ENCODE results near the gene CERS3. TPM values are rescaled to one million over a fixed set of nuclear protein-coding genes. Genes with fewer than 3 reads are reported as not detected.

CERS3 gene
- total RNA-seq, 4 donors from 2014 or later: 0.11 TPM; not detected in 3

- DNase-seq (ENCODE audit: extremely low spot score): no peak
- no peak overlapping the region for H3K27ac ChIP-seq (replicated peaks in 1 of 4)
- H3K27me3 ChIP-seq: no peaks in the 10 kb centered on the region
- no peaks in the 10 kb centered on the region for H3K36me3 ChIP-seq
- intact Hi-C loops (cut with DNase I): no loop called here
- no peak overlapping the region for H3K4me3 ChIP-seq
- no peak for TF ChIP-seq POLR2AphosphoS5 (IDR thresholded peaks at IDR 0.05)
- no peak for TF ChIP-seq POLR2A (IDR thresholded peaks at IDR 0.05; ENCODE audit: low read depth)
- TF ChIP-seq, protein P1, sequence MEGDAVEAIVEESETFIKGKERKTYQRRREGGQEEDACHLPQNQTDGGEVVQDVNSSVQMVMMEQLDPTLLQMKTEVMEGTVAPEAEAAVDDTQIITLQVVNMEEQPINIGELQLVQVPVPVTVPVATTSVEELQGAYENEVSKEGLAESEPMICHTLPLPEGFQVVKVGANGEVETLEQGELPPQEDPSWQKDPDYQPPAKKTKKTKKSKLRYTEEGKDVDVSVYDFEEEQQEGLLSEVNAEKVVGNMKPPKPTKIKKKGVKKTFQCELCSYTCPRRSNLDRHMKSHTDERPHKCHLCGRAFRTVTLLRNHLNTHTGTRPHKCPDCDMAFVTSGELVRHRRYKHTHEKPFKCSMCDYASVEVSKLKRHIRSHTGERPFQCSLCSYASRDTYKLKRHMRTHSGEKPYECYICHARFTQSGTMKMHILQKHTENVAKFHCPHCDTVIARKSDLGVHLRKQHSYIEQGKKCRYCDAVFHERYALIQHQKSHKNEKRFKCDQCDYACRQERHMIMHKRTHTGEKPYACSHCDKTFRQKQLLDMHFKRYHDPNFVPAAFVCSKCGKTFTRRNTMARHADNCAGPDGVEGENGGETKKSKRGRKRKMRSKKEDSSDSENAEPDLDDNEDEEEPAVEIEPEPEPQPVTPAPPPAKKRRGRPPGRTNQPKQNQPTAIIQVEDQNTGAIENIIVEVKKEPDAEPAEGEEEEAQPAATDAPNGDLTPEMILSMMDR (IDR thresholded peaks at IDR 0.05): no peak
- TF ChIP-seq EP300 (IDR thresholded peaks at IDR 0.05): no peak
- no peaks in the 10 kb centered on the region for H3K9me3 ChIP-seq
- H3K4me1 ChIP-seq: no peaks in the 10 kb centered on the region
Observed at GRCh38 chr15:100560323-100560722, 31.6 kb upstream of the CERS3 start.

GRCh38 chr15:100559330-100559729 lies 30.6 kb upstream of the CERS3 start:
- intact Hi-C loops (cut with DNase I): no loop called here
- DNase-seq (ENCODE audit: extremely low spot score): no peak
- Histone ChIP-seq H3K27me3 (no peaks in the 10 kb centered on the region), H3K9me3 (no peaks in the 10 kb centered on the region), H3K36me3 (no peaks in the 10 kb centered on the region), H3K4me3 (no peak overlapping the region), H3K4me1 (no peaks in the 10 kb centered on the region), H3K27ac (replicated peaks in 1 of 4) (no peak overlapping the region)
- TF ChIP-seq EP300 (IDR thresholded peaks at IDR 0.05) (no peak), POLR2AphosphoS5 (IDR thresholded peaks at IDR 0.05) (peak in 1 of 2 donors; percentile 18)
- WGBS: 90% methylated on average over 2 of the region's 2 CpGs

DNA sequence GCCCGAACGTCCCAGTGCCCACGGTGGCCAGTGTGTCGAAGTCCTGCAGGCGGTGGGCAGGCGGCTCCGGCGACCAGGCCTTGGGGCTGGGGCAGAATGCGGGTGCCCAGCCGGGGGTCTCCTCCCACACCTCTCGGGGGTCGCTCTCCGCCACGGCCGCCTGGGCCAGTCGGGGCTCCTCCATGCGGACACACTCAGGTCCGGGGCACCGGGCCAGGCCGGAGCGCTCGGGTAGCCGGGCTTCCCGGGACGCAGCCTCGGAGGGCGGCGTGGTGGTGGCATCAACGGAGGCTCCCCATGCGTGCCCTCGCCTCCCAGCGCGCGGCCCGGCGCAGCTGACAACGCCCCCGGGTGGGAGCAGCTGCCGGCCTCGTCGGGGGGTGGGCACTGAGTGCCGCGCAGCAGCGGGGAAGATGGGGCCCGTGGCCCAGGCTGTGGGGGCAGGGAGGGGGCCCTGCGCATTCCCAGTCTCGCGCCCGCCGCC lies 30.1 kb upstream of the CERS3 start:
- no peaks in the 10 kb centered on the region for H3K4me1 ChIP-seq
- WGBS: 94% methylated on average over 9 of the region's 50 CpGs
- DNase-seq (ENCODE audit: extremely low spot score): no peak
- H3K27ac ChIP-seq (replicated peaks in 1 of 4): no peak overlapping the region
- no peak overlapping the region for H3K4me3 ChIP-seq
- no peaks in the 10 kb centered on the region for H3K9me3 ChIP-seq
- H3K36me3 ChIP-seq: no peaks in the 10 kb centered on the region
- TF ChIP-seq EP300 (IDR thresholded peaks at IDR 0.05) (no peak), POLR2A (IDR thresholded peaks at IDR 0.05; ENCODE audit: low read depth) (no peak), POLR2AphosphoS5 (IDR thresholded peaks at IDR 0.05) (no peak)
- TF ChIP-seq, protein P1 (IDR thresholded peaks at IDR 0.05): no peak
- intact Hi-C loops (cut with DNase I): no loop called here
- H3K27me3 ChIP-seq: no peaks in the 10 kb centered on the region

GRCh38 chr15:100553468-100553867 lies 24.7 kb upstream of the CERS3 start:
- no peaks in the 10 kb centered on the region for H3K4me1 ChIP-seq
- H3K4me3 ChIP-seq: no peak overlapping the region
- H3K27ac ChIP-seq (replicated peaks in 1 of 4): no peak overlapping the region
- WGBS: 94% methylated on average over 16 of the region's 16 CpGs
- H3K27me3 ChIP-seq: no peaks in the 10 kb centered on the region
- peaks cover 0 to 2% (median 0%) of the 10 kb centered on the region in 4 donors for H3K36me3 ChIP-seq
- no peaks in the 10 kb centered on the region for H3K9me3 ChIP-seq
- intact Hi-C loops (cut with DNase I): no loop called here
- TF ChIP-seq, protein P1 (IDR thresholded peaks at IDR 0.05): no peak
- TF ChIP-seq EP300 (IDR thresholded peaks at IDR 0.05): no peak
- TF ChIP-seq POLR2A (IDR thresholded peaks at IDR 0.05; ENCODE audit: low read depth): no peak
- TF ChIP-seq POLR2AphosphoS5 (IDR thresholded peaks at IDR 0.05): no peak
- no peak for DNase-seq (ENCODE audit: extremely low spot score)

GRCh38 chr15:100547961-100548360 lies 19.2 kb upstream of the CERS3 start:
- TF ChIP-seq, protein P1 (IDR thresholded peaks at IDR 0.05): no peak
- TF ChIP-seq EP300 (IDR thresholded peaks at IDR 0.05) (no peak), POLR2AphosphoS5 (IDR thresholded peaks at IDR 0.05) (no peak), POLR2A (IDR thresholded peaks at IDR 0.05; ENCODE audit: low read depth) (no peak)
- peaks cover 0 to 24% (median 0%) of the 10 kb centered on the region in 4 donors for H3K27me3 ChIP-seq
- WGBS: 90% methylated on average over 5 of the region's 5 CpGs

More at GRCh38 chr15:100547961-100548360, 19.2 kb upstream of the CERS3 start:
- no peak overlapping the region for H3K27ac ChIP-seq (replicated peaks in 1 of 4)
- H3K4me3 ChIP-seq: no peak overlapping the region
- intact Hi-C loops (cut with DNase I): no loop called here
- peaks cover 0 to 10% (median 0%) of the 10 kb centered on the region in 4 donors for H3K4me1 ChIP-seq
- peak; percentile 90 for DNase-seq (ENCODE audit: extremely low spot score)
- no peaks in the 10 kb centered on the region for H3K36me3 ChIP-seq
- no peaks in the 10 kb centered on the region for H3K9me3 ChIP-seq

All from esophagus muscularis mucosa (tissue), 4 donors.